Activated T-cell treated with anti-CD3 and anti-CD28 coated beads for 1 hour (primary cell): ENCODE measurements around the gene SSC5D.
"Not testable (repeated sequence)": the region's sequence is repeated elsewhere in the genome, so short reads cannot be mapped to it uniquely, and the experiment has no call there.

Source experiments
- DNase-seq: peaks from one replicate; pipeline ENCODE4 v3.0.0-alpha.2; 2020; ENCODE audit warnings: low read depth

Gene SSC5D

GRCh38 chr19:55486971-55487923 lies 989 bp upstream of the SSC5D start:
- DNase-seq: no peak

DNA sequence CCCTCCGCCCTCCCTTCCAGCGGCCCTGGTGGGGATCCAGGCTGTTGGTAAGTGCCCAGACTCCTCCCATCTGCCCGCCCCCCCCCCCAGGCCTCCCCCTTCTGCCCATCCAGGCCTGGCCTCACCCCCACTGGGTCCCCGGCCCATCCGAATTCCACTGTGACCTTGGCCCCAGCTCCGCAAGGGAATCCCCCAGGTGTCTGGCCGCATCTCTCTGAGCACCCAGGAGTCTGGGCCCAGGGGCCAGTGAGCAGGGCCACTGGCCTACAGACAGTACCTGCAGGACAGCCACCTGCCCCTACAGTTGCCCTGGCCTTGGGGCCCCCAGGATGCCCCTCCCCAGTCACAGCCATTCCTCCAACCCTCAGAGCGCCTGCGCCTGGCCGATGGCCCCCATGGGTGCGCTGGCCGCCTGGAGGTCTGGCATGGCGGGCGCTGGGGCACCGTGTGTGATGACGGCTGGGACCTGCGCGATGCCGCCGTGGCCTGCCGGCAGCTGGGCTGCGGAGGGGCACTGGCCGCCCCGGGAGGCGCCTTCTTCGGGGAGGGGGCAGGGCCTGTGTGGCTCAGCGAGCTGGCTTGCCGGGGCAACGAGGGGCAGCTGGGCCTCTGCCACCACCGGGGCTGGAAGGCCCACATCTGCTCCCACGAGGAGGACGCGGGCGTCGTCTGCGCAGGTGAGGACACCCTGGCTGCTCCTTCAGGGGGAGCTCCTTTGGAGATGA lies 912 bp downstream of the SSC5D start:
- DNase-seq: no peak

DNA sequence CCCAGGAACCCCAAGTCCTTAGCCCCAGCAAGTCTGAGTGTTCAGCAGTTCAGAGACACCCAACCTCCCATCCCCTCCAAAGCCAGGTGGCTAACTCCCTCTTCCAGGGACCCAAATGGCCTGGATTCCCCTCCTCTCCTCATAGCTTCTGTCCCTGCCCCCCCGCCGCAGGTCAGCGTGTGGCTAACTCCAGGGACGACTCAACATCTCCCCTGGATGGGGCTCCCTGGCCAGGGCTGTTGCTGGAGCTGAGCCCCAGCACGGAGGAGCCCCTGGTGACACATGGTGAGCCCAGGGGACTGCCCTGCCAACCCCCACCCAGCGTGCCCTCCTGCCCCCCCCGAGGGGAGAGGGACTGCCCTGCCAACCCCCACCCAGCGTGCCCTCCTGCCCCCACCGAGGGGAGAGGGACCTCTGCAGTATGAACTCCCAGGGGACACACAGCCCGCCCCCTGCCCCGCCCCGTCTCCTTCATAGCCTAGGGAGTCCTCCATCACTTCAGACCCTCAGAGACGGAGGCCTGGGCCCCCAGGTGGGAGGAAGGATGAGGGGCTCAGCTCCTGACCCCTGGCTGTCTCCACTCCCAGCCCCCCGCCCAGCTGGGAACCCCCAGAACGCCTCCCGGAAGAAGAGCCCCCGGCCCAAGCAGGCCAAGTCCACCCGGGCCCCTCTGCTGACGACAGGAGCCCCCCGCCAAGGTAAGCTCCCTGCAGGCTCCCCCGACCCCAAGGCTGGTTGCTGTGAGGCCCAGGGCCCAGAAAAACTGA lies 1.7 kb downstream of the SSC5D start:
- DNase-seq: no peak

GRCh38 chr19:55490478-55491432 lies 2.5 kb downstream of the SSC5D start:
- DNase-seq: no peak

- DNase-seq: no peak
Observed at GRCh38 chr19:55491546-55492360, 3.5 kb downstream of the SSC5D start.

- DNase-seq: no peak
Observed at GRCh38 chr19:55492362-55492944, 4.2 kb downstream of the SSC5D start.

DNA sequence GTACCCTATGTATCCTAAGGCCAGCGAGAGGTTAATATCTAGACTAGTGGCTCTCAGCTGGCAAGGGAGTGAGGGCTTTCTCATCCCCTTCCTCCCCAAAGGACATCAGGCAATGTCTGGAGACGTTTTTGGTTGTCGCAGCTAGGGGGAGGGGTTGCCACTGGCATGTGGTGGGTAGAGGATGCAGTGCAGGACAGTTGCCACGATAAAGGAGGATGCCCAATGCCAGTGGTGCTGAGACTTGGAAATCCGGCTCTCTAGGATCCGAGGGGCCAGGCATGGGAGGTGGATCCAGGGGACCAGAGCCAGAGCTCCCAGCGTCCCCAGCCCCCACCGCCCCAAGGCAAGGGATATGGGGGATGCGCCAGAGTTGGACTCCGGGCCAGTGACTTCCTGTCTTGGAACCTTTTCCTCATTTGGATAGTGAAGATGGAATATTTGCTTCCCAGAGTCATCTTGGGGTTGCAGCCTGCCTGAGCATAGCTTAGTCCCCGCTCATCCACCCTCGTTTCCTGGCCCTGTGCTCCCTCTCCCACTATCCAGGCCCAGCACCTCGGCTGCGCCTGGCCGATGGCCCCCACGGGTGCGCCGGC lies 4.9 kb downstream of the SSC5D start:
- DNase-seq: no peak

DNA sequence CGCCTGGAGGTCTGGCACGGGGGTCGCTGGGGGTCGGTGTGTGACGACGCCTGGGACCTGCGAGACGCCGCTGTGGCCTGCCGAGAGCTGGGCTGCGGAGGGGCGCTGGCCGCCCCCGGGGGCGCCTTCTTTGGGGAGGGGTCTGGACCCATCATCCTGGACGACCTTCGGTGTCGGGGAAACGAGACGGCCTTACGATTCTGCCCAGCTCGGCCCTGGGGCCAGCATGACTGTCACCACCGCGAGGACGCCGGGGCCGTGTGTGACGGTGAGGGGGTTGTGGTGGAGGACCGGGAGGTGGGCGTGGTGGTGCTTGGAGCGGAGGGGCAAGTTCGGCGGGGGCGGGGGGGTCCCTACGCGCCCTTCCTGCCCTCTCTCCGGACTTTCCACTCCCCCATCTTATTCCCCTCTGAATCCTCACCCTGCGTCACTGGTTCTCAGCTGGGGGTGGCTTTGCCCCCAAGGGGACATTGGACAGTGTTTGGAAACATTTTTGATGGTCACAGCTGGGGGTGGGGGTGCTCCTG lies 5.5 kb downstream of the SSC5D start:
- DNase-seq: no peak

- DNase-seq: no peak
Observed at GRCh38 chr19:55494172-55494761, 6.0 kb downstream of the SSC5D start.

GRCh38 chr19:55495646-55496349 lies 7.6 kb downstream of the SSC5D start:
- no peak for DNase-seq

DNA sequence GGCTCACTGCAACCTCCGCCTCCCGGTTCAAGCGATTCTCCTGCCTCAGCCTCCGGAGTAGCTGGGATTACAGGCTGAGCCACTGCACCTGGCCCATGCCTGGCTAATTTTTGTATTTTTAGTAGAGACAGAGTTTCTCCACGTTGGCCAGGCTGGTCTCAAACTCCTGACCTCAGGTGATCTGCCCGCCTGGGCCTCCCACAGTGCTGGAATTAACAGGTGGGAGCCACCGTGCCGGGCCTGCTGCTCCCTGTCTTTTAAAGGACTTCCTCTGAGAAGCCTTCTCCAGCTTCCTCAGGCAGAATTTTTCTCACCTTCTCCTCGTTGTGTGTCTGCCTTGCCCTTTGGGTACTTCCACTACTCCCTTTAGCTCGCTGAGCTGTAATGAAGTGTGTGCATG lies 8.6 kb downstream of the SSC5D start:
- DNase-seq: not testable (repeated sequence)

DNA sequence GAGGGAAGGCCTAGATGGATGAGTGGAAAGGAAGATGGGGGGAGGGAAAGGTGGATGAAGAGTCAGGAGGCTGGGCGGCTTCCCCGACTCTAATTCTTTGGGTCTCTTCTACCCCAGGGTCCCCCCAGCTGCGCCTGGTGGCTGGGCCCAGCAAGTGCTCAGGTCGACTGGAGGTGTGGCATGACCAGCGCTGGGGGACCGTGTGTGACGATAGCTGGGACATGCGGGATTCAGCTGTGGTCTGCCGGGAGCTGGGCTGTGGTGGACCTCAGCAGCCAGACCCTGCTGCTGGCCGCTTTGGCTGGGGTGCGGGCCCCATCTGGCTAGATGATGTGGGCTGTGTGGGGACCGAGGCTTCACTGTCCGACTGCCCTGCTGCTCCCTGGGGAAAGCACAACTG lies 9.5 kb downstream of the SSC5D start:
- DNase-seq: no peak

GRCh38 chr19:55498246-55498840 lies 10.1 kb downstream of the SSC5D start:
- DNase-seq: no peak

GRCh38 chr19:55500368-55500952 lies 12.2 kb downstream of the SSC5D start:
- no peak for DNase-seq

- no peak for DNase-seq
Observed at GRCh38 chr19:55502197-55502952, 14.1 kb downstream of the SSC5D start.

DNA sequence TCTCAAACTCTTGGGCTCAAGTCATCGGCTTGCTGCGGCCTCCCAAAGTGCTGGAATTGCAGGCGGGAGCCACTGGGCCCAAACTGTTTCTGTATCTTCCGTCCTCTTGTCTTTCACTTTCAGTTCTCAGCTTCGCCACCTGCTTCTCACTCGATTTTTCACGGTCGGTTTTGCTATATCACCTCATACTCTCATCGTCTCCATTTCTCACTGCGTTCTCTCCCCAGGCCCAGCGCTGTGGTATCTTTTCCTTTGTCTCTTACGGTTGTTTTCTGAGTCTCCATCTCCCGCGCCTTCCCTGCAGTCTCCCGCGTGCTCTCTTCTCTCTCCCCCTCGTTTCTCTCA lies 14.9 kb downstream of the SSC5D start:
- DNase-seq: no peak
